ENCODE data around the gene SMAD5. TPM values are rescaled to one million over a fixed set of nuclear protein-coding genes. Genes with fewer than 3 reads are reported as not detected.

SMAD5 gene
- total RNA-seq, 1 experiment from 2014 or later = 58.8 TPM

DNA sequence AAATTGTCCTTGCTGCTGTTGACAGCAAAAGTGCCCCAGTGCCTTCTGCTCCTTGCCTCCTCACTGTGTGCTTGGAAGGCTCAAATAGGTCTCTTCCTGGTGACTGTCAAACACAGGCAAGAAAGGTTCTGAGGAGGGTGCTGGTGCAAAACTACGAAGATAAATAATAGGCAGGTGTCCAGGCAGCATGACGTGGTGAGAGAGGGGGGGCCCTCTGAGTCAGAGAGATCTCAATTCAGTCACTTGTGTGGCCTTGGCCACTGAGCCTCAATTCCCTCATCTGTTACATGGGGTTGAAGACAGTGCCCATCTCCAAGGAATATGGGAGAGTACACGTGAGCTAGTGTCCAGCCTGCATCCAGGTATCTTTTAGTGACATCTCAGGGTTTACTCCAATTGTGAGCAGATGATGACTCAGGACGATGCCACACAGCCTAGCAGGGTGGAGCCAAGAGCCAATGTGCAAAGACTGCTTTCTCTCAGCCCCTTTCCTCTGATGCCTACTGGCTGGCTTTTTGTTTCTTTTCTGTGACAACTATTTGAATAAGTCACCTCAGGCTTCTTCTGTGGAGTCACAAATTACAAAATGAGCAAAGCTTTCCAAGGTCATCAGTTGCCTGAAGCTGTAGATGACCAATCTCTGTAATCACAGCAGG lies 90.1 kb downstream of the SMAD5 start:
- peak; percentile 27 for DNase-seq (ENCODE audit: low spot score)

DNA sequence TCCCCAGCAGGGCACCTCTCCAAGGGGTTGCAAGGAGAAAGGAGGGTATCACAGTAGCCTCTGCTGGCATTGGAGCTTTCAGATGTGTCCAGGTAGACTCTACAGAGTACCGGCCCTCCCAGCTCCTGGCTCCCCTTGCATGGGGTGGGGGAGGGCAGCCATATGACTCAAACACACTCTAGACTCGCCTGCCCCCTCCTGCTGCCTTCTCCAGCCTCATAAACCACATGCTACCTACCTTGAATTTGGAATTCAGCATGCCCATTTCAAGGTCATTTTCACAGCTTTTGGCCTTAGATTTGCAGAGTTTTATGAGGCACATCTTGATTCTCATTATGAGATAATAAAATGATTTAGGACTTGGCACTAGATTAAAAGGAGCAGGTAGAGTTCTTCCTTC lies 93.2 kb downstream of the SMAD5 start:
- no peak for DNase-seq (ENCODE audit: low spot score)

DNA sequence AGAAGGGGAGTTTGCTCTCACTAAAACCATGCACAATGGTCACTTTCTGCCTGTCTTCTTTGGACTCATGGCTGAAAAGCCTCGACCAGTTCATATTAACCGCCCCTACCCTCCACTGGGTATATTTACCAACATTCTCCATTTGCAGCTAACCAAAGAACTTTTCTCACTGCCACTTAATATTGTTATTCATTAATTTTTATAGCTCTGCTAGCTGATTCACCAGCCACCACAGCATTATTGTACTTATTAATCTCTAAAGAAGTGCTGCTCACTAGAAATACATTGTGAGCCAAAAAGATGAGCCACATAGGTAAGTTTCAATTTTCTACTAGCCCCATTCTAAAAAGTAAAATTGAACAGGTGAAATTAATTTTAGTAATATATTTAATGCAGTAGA lies 93.8 kb downstream of the SMAD5 start:
- no peak for DNase-seq (ENCODE audit: low spot score)

DNA sequence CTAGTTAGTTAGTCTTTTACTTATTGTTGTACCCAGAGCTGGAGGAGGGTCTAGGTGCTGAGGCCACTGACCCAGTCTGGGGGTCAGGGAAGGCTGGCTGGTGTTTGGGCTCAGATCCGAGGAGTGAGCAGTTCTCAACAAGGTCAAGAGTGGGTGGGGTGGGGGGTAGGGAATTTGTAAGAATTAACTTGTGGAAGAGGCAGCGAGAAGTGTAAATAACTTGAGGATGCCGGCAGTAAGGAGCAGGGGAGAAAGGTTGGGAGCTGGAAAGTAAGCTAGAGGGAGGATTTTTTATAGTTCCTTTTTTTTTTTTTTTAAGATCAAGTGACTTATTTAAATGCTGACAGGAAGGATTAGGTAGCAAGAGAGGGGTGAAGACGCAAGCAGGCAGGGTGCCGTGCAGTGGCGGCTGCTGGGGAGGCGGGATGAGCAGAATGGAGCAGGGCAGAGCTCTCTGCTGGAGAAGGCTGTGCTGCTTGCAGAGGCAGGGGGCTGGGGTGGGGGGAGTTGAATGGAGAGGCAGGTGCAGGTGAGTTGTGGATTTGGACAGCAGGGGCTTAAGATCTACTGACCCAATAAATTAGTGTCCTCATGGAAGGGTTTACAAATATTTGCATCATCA lies 95.6 kb downstream of the SMAD5 start:
- DNase-seq (ENCODE audit: low spot score) = no peak

DNA sequence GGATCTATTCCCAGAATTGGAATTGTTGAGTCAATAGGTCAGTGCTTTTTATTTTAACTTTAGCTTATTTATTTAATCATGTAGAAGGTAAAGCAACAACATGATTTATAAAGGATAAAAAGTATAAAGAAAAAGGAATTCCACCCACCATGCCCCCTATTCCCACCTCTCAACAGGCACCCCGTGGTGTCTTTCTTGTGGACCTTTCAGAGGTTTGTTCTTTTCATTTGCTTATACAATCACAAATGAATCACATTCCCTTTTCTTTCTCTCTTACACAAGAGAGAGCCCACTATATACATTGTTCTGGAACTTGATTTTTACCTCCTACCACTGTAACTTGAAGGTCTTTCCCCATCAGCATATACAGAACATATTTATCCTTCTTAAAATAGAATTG lies 97.5 kb downstream of the SMAD5 start:
- DNase-seq (ENCODE audit: low spot score) = no peak

DNA sequence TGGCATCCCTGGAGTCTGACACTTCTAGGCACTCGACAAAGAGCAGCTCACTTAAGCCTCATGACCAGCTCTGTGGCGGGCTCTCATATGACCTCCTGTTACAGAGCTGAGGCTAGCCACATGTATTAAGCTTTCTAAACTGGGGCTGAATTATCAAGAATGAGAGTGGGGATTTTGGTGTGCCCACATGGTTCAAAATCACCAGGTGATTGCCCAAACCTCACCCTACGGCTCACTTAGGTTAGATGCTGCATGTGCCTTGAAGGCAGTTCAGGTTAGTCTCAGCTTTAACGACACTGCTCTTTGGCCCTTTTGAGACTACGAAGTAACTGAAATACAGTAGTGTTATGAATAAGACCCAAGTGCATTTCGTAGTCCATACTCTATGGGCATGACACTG lies 99.7 kb downstream of the SMAD5 start:
- DNase-seq (ENCODE audit: low spot score) = no peak

Other genes starting within 250 kb of the SMAD5 start
- gene IL9, start 237.0 kb upstream of the SMAD5 start, total RNA-seq (2014; rRNA removed; shearing (Covaris generic)) = not detected in 2 replicates
- not detected in 2 replicates for gene LECT2, start 177.9 kb upstream of the SMAD5 start, total RNA-seq (2014; rRNA removed; shearing (Covaris generic))
- gene TGFBI, start 103.9 kb upstream of the SMAD5 start, total RNA-seq (2014; rRNA removed; shearing (Covaris generic)) = 10.5 and 11.6 TPM in 2 replicates
- not detected in 2 replicates for gene SMIM32, start 60.3 kb downstream of the SMAD5 start, total RNA-seq (2014; rRNA removed; shearing (Covaris generic))
- not detected in 2 replicates for gene TRPC7, start 232.7 kb downstream of the SMAD5 start, total RNA-seq (2014; rRNA removed; shearing (Covaris generic))